ENCODE results near the gene NAA38.
"Not testable (repeated sequence)": the region's sequence is repeated elsewhere in the genome, so short reads cannot be mapped to it uniquely, and the experiment has no call there.

NAA38 gene

DNA sequence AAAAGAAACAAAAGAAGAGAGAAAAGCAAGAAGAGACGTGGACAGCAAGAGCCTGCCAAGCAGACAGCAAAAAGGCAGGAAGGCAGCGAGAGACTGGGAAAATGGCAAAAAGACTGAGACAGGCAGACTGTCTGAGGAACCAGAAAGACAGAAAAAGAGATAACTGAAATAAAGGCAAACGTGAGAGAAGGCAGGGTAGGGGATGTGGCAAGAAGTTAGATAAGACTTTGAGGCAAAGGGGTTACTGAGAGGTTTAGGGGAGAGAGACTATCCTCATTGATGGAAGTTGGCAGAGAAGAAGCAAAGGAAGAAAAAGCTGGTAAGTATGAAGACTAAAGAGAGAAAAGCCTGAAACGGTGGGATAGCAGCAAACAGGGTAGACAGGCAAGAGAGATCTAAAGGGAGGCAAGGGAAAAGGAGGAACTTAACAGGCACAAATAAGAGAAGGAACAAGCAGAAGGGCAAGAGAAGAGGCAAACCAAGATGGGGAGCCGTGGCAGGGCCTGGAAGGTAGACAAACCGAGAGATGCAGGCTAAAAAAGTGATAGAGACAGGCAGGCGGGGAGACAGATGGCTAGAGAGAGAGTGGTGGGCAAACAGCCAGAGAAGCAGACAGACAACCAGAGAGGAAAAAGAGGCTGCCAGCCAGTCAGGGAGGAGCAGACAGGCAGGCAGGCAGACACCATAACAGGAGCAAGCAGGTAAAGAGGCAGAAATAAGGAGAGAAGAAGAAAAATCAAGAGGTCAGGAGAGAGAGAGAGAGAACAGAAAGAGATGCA lies 24.1 kb upstream of the NAA38 start:
- DNase-seq = no peak

DNA sequence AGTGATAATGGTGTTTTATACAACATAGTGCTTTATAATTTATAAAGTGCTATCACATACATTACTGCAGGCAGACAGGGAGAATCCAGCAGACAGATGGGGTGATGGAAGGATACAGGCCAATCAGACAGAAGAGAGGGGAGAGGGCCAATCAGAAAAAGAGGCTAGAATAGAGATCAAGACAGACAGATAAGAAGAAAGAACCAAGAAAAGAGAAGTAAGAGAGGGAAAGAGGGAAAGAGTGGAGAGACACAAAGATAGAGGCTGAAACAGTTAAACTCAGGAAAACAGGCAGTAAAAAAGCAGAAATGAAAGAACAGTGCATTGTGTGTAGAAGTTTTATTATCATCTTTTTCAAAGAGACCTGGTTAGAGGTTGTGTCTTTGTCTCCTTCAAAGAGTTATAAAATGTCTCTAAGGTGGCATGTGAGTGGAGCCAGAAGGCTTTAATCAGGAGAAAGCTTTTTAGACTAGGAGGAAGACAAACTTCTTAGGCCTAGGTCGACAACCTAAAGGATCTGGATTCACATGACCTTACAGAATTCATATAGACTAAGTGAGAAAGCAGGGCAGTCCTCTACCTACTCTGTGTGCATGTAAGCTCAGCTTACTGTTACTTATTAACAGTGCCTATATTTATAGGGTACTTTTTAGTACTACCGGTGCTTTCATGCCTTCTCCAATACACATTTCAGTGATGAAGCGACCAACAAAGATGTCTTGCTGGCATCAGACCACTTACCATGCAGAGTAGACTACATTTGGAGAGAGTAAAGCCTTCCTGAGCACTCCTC lies 22.9 kb upstream of the NAA38 start:
- DNase-seq = no peak

DNA sequence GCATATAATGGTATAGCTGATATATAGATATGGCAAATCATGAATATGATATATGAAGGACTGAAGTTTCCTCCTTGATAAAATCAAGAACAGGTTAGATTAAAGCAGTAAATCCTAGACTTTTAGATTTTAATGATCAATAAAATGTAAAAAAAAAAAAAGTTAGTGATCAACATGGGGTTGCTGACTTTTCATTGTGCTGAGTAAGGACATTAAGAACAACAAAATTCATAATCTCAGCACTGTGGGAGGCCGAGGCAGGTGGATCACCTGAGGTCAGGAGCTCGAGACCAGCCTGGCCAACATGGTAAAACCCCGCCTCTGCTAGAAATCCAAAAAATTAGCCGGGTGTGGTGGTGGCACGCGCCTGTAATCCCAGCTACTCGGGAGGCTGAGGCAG lies 20.9 kb upstream of the NAA38 start:
- no peak for DNase-seq

- no peak for DNase-seq
These were observed 18.5 kb upstream of the NAA38 start for GRCh38 chr17:7875804-7876370.

- no peak for DNase-seq
These were observed 15.7 kb upstream of the NAA38 start for GRCh38 chr17:7873051-7873450.

DNA sequence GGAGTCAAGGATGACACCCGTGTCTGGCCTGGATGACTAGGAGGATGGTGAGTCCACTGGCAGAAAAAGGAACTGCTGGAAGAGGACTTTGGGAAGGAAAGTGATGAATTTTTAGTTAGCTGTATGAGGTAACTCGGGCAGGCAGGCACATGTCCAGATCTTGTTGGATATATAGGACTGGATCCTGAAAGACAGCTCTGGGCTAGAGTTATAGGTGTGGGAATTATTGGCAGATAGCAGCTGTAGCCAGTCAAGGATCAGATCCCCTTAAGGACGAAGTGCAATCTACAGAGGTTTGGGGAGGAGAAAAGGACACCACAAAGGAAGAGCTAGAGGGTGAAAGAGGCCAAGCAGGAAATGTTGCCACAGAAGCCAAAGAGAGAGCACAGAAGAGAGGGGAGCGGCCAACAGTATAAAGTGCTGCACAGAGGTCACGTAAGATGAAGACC lies 10.5 kb upstream of the NAA38 start:
- DNase-seq = no peak

- no peak for DNase-seq
These were observed 7.8 kb upstream of the NAA38 start for GRCh38 chr17:7864995-7865650.

DNA sequence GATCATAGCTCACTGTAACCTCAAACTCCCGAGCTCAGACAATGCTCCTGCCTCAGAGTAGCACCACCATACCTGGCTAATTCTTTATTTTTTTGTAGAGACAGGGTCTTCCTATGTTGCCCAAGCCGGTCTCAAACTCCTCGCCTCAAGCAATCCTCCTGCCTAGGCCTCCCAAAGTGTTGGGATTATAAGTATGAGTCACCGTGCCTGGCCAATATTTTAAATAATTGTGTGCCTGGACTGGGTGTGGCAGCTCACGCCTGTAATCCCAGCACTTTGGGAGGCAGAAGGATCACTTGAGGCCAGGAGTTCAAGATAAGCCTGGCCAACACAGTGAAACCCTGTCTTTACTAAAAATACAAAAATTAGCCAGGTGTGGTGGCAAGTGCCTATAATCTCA lies 7.0 kb upstream of the NAA38 start:
- not testable (repeated sequence) for DNase-seq

DNA sequence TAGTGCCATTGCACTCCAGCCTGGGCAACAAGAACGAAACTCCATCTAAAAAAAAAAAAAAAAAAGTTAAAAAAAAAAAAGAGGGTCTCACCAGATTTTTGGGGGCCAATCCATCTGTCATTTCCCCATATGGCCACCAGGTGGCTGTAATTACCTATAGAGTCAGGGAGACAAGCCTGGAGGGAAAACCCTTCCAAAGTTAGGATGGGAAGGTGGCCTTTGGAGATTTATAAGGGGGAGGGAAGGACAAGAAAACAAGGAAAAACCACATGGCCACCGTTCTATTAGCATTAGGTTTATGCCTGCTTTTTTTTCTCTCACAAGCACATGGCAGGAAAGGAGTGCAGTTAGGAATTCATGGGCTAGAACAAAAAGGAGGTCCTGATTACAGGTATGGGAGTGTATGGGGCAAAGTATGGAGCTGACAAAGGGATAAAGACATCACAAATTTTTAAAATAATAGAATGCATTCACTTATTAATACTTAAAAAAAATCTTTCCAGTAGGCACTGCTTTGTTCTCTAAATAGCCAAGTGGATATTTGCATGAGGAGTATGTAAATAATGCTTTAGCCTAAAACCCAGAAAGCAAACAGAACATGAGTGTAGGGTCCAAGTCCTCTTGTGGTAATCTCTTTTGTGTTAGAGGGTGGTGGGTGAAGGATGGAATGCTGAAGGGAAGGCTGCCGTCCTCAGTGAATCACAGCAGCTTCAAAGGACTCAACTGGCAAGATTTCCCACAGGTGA lies 5.5 kb upstream of the NAA38 start:
- DNase-seq = peak; percentile 50

DNA sequence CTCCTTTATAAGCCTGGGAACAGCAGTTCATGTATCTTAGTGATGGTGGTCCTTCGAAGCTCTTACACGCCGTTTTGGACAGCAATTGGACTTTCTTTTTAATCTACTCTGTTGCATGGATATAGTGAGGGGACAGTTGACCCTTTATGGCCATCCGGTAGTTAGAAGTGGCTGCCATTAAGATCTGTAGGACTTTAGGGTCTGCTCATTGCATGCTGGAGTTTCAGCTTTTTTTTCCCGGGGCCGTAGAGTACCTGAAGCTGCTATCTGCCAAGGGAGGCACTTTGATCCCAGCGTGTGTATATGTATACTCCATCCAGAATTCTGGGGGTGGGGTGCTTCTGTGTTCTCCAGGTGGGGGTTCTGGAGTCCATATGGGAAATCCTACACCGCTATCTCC lies 1.7 kb upstream of the NAA38 start:
- no peak for DNase-seq

DNA sequence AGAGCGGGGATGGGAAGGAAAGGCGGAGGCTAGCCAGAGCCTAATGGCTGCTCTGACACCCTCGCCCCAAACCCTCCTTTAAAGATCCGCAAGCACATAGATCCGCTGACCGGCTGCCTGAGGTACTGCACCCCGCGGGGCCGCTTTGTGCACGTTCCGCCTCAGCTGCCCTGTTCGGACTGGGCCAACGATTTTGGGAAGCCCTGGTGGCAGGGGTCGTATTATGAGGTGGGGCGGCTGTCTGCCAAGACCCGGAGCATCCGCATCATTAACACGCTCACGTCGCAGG lies 1.1 kb upstream of the NAA38 start:
- DNase-seq = no peak

GRCh38 chr17:7857713-7858521 lies 558 bp upstream of the NAA38 start, which contains the start of gene CYB5D1:
Gene CYB5D1, plus strand, starts transcription at chr17:7858003. Its CDS starts 132 bp downstream, at chr17:7858135.
- DNase-seq = peak; percentile 86

- DNase-seq = no peak
These were observed 1.1 kb downstream of the NAA38 start for GRCh38 chr17:7856011-7856810.

DNA sequence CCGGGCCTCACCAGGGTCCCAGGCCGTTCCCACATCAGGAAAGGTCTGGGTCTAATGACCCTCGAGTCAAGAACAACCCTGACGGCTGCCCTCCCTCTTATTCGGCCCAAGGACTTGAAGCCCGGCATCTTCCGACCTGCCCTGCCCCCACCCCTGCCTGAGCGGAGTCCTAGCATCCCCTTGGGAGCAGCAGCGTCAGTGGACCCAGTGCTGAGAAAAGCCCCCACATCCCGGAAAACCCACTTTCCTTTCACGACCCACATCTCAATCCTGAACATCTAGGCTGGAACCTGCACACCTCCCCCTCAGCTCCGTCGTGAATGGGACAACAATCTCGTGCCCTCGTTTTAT lies 1.7 kb downstream of the NAA38 start:
- no peak for DNase-seq

DNA sequence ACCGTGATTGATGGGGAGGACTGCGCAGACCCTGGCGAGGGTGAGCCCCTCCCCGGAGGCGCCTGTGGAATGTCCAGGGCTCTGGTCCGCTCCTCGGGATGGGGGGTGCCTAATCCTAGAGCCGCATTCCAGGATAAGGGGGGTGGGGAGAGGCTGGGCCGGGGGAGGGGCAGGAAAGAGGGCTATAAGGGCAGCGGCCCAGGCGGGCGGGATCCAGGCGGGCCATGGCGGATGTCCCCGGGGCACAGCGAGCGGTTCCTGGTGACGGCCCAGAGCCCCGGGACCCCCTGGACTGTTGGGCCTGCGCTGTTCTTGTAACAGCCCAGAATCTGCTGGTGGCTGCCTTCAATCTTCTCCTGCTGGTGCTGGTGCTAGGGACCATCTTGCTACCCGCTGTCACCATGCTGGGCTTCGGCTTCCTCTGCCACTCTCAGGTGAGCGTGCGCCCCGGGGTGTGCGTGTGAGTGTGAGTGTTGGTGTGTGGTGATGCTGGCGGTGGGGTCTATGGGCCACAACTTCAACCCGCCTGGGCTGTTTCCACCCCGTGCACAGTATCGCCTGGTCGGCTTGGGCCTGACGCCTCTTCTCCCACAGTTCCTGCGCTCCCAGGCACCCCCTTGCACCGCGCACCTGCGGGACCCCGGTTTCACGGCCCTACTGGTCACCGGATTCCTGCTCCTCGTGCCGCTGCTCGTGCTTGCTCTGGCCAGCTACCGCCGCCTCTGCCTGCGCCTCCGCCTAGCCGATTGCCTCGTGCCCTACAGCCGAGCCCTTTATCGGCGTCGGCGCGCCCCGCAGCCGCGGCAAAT lies 2.3 kb downstream of the NAA38 start, which contains the start of gene TMEM88:
TMEM88 (plus strand) TSS at position 216 of the 809 bp plus-strand sequence; CDS start at position 225, 9 bp downstream.
- no peak for DNase-seq

GRCh38 chr17:7854078-7854777 lies 3.1 kb downstream of the NAA38 start:
- no peak for DNase-seq

- no peak for DNase-seq
These were observed 3.7 kb downstream of the NAA38 start for GRCh38 chr17:7853691-7854038.

DNA sequence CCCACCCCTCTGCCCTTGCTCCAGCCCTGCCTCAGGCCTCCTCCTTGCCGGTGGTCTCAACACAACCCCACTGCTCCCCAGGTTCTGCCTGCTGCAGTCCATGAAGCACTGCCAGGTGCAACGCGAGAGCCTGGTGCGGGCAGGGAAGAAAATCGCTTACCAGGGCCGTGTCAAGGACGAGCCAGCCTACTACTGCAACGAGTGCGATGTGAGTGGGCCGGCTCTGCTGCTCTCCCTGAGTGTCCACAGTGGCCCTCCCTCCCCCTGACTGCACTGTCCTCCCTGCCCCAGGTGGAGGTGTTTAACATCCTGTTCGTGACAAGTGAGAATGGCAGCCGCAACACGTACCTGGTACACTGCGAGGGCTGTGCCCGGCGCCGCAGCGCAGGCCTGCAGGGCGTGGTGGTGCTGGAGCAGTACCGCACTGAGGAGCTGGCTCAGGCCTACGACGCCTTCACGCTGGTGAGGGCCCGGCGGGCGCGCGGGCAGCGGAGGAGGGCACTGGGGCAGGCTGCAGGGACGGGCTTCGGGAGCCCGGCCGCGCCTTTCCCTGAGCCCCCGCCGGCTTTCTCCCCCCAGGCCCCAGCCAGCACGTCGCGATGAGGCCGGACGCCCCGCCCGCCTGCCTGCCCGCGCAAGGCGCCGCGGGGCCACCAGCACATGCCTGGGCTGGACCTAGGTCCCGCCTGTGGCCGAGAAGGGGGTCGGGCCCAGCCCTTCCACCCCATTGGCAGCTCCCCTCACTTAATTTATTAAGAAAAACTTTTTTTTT lies 4.3 kb downstream of the NAA38 start:
- no peak for DNase-seq

DNA sequence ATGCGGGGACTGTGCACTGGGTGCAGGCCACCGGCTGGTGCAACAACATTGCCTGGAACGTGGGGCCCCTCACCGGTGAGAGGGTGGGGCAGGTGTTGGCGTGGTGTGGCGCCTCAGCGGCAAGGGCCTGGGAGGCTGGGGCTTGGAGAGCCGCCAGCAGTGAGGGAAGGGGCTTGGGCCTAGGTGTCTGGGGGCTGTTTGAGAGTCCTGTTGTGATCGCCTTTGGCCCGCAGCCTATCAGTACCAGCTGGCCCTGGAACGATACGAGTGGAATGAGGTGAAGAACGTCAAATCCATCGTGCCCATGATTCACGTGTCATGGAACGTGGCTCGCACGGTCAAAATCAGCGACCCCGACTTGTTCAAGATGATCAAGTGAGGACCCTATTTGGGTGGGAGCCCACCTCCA lies 5.1 kb downstream of the NAA38 start:
- no peak for DNase-seq

Data from activated gamma-delta T cell treated with Interleukin-2 at 50 U/mL for 16 hours (primary cell).